Progenitor cell of endocrine pancreas (in vitro differentiated cells): ENCODE measurements around the gene AXDND1. TPM values are rescaled to one million over a fixed set of nuclear protein-coding genes. Genes with fewer than 3 reads are reported as not detected.
A peak's percentile ranks its signal among the peaks of the same experiment; 100 is the strongest.

Experiments
- DNase-seq: peaks from one replicate; pipeline ENCODE4 v3.0.0; 2021; ENCODE audit warnings: low spot score; ENCODE audit not compliant: unreplicated experiment
- H3K27ac Mint-ChIP-seq: 2 replicates; pipeline ENCODE4 v1.8.0; 2021; ENCODE audit warnings: mild to moderate bottlenecking, moderate library complexity, mixed read lengths
- H3K27me3 Mint-ChIP-seq: 2 replicates; pipeline ENCODE4 v1.8.0; 2021; ENCODE audit warnings: mixed read lengths
- H3K36me3 Mint-ChIP-seq: 2 replicates; pipeline ENCODE4 v1.8.0; 2022; ENCODE audit warnings: mixed read lengths; ENCODE audit not compliant: insufficient read depth
- H3K4me1 Mint-ChIP-seq: 2 replicates; pipeline ENCODE4 v1.8.0; 2021; ENCODE audit warnings: low read depth, mixed read lengths
- H3K4me3 Mint-ChIP-seq: 2 replicates; pipeline ENCODE4 v1.8.0; 2021; ENCODE audit warnings: low read depth, mild to moderate bottlenecking, moderate library complexity, mixed read lengths
- H3K9me3 Mint-ChIP-seq: 2 replicates; pipeline ENCODE4 v1.8.0; 2021; ENCODE audit warnings: low read depth, mixed read lengths
- long read RNA-seq: library from polyadenylated mRNA; unstranded; transcript quantifications from one replicate; pipeline ENCODE4 v2.0.0, GENCODE V29; 2020
- total RNA-seq: library from RNA; stranded (reverse); gene quantifications from 2 replicates; pipeline ENCODE4 v1.2.1, GENCODE V29; 2021
- TF ChIP-seq, protein P1 (sequence below): fragments of 200-600 bp; sonication (generic); IDR thresholded peaks from one replicate; pipeline ENCODE4 v1.5.0; 2021; ENCODE audit warnings: antibody characterized with exemption, mild to moderate bottlenecking; ENCODE audit not compliant: unreplicated experiment

The AXDND1 gene, protein sequence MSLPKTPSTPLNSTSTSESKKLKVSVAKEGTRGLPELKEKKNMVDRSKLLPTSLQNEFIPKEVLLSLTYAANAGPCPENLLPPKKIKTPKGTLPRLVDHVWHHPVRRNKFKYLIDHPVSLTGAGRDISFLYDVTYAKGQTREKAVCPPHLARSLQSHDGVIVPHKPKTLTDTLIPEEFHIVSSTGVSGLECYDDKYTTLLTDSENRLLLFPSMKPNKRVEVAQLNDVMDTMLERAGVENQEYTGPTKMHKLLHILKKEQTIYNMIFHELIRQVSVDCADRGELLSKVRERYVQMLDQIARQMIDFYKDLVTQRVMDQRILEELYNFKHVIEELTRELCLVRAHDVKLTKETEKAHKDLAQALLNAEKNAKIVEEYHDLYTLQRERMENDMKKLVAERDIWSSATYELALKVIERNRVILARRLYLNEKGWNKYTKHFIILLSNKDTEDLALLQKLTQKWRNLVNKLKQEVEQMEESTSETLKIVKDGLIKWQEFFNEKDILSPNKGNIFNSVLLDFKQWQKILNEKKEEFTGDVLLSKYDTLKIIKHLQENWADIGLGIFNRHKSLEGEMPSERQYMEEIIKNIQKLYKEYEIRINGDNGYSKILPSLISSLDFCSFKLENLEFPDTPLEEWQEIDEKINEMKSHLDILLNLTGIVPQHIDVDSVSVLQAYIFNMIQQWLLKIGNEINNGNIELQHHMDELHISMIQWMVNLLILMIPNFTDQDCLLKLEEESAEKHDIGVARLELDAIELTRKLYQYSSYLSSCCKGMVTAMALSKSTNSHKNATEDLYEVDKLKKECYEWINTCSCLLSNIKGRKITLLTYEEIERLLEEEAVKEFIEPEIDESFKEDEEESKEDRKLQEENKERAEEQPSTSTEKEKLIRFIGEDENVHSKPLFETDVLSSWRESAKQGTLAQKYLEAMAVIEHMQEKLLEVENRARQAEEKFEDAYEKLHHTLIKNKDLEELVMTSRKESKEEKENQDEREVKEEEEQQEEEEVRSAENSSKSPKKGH
- 2.0 and 2.5 TPM in 2 replicates for total RNA-seq
- long read RNA-seq, partial matches to known transcripts, result 1 of 4 reads
- long read RNA-seq, other reads (novel, unspliced or antisense), result 3 of 4 reads

- DNase-seq, result peak; percentile 54
- Mint-ChIP-seq H3K4me1 (peaks cover 8% of the 10 kb centered on the region), H3K27me3 (no peaks in the 10 kb centered on the region), H3K9me3 (no peaks in the 10 kb centered on the region), H3K4me3 (peak within 1 kb of the TSS; percentile 96), H3K36me3 (no peaks in the 10 kb centered on the region), H3K27ac (peak within 1 kb of the TSS; percentile 100)
- TF ChIP-seq, protein P1, sequence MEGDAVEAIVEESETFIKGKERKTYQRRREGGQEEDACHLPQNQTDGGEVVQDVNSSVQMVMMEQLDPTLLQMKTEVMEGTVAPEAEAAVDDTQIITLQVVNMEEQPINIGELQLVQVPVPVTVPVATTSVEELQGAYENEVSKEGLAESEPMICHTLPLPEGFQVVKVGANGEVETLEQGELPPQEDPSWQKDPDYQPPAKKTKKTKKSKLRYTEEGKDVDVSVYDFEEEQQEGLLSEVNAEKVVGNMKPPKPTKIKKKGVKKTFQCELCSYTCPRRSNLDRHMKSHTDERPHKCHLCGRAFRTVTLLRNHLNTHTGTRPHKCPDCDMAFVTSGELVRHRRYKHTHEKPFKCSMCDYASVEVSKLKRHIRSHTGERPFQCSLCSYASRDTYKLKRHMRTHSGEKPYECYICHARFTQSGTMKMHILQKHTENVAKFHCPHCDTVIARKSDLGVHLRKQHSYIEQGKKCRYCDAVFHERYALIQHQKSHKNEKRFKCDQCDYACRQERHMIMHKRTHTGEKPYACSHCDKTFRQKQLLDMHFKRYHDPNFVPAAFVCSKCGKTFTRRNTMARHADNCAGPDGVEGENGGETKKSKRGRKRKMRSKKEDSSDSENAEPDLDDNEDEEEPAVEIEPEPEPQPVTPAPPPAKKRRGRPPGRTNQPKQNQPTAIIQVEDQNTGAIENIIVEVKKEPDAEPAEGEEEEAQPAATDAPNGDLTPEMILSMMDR, result no peak
Observed at GRCh38 chr1:179365342-179366092, at the start of gene AXDND1. AXDND1 (plus strand) TSS chr1:179365971; CDS start chr1:179366510, 539 bp downstream.

DNA sequence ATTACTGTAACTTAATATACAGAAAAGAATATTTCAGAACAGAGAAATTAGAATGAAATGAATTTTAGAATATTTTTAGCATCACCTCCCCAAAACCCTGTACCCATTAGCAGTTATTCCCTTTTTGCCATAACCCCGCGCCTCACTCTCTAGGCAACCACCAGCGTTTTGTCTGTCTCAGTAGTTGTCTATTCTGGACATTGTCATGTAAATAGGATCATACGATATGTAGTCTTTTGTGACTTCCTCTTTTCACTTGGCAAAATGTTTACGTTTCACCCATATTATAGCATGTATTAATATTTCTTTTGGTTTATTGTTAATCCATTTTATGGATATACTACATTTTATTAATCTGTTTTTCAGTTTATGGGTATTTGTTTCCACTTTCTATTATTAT is 47.3 kb upstream of the AXDND1 start:
- Mint-ChIP-seq H3K9me3 (peaks cover 5% of the 10 kb centered on the region), H3K4me3 (no peak overlapping the region), H3K27ac (no peak overlapping the region), H3K36me3 (peaks cover 30% of the 10 kb centered on the region), H3K27me3 (no peaks in the 10 kb centered on the region), H3K4me1 (no peaks in the 10 kb centered on the region)
- TF ChIP-seq, protein P1, result no peak
- DNase-seq, result no peak

DNA sequence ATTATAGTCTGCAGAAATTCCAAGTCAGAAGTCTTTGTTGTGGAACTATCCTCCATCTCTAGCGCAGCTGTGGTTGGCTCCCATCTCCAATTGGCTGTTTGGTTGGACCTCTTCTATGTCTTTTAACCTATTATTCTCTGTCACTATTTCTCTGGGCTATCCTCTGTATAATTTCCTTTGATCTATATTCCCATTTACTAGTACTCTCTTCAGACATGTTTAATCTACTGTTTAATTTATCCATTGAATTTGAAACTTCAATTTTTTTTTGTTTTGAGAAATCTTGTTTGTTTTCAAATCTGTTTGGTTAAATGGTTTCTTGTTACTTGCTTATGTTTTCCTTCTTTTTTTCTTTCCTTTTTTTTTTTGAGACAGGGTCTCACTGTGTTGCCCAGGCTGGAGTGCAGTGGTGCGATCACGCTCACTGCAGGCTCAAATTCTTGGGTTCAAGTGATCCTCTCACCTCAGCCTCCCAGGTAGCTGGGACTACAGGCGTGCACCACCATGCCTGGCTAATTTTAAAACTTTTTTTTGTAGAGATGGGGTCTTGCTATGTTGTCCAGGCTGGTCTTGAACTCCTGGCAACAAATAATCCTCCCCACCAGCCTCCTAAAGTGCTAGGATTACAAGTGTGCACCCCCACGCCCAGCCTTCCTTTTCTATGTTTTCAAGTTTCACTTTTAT is 44.1 kb upstream of the AXDND1 start:
- Mint-ChIP-seq H3K4me3 (no peak overlapping the region), H3K27me3 (no peaks in the 10 kb centered on the region), H3K9me3 (peaks cover 5% of the 10 kb centered on the region), H3K4me1 (no peaks in the 10 kb centered on the region), H3K27ac (no peak overlapping the region), H3K36me3 (peaks cover 33% of the 10 kb centered on the region)
- TF ChIP-seq, protein P1, result no peak
- no peak for DNase-seq

DNA sequence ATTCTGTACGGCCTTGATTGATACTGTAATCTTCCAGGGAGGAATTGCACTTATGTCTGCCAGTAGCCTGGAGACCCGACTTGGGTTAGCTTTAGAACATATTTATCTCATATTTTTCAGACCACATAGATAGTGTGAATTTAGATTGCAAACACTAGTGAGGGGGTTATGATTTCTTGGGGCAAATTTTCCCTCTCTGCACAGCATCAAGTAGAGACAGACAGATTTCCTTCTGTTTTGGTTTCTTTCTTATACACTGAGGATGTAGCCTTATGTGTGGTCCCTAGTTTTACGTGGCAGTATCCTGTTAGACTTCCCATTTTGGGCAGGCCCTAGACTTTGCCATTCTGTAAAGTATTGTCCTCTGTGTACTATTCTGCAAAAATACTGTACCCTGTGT is 43.2 kb upstream of the AXDND1 start:
- no peak for DNase-seq
- TF ChIP-seq, protein P1, result no peak
- no peak overlapping the region for H3K27ac Mint-ChIP-seq
- peaks cover 5% of the 10 kb centered on the region for H3K9me3 Mint-ChIP-seq
- no peak overlapping the region for H3K4me3 Mint-ChIP-seq
- H3K27me3 Mint-ChIP-seq, result no peaks in the 10 kb centered on the region
- peaks cover 36% of the 10 kb centered on the region for H3K36me3 Mint-ChIP-seq
- H3K4me1 Mint-ChIP-seq, result no peaks in the 10 kb centered on the region
